Activated T-helper 1 cell treated with Interleukin-2 at 50 U/mL for 16 hours (primary cell): Measurements from ENCODE around the gene HS6ST1.

Source experiments
- DNase-seq: peaks from one replicate; pipeline ENCODE4 v3.0.0-alpha.2; 2020; ENCODE audit warnings: low read depth

HS6ST1 gene

GRCh38 chr2:128310094-128310716 is 8.5 kb downstream of the HS6ST1 start:
- no peak for DNase-seq

DNA sequence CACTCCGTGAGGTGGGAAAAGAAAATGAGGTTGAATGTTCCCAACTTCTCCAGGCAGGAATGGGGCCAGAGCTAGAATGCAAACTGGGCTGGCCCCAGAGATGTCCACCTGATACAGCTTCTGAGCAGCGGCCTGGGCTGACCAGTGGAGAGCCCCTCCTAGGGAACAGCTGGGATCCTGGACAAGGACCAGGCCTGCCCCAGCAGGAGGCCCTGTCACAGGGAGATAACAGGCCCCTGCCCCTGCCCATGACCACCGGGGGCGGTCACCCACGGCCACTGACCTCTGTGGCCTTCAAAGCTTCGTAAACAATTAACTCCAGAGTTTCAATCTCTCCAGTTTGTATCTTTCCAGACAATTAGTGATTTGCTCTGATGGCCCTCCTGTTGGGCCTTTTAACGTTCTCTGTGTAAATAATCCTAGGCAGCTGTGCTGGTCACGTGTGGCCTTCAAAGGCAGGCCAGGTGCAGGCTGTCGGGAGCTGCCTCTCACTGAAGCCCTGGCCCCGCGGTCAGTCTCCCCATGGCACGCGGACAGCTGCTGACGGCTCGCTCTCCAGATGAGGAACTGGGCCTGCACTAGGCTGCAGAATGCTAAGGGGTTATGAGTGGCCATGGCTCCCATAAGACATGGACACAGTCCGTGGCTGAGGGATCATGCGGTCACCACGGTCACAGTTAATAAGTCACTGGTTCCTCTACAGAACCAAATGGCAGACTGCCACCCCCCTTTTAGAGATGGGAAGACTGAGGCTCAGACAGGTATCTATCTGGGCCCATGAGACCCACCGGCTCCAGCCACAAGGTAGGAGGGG is 9.2 kb downstream of the HS6ST1 start:
- no peak for DNase-seq

DNA sequence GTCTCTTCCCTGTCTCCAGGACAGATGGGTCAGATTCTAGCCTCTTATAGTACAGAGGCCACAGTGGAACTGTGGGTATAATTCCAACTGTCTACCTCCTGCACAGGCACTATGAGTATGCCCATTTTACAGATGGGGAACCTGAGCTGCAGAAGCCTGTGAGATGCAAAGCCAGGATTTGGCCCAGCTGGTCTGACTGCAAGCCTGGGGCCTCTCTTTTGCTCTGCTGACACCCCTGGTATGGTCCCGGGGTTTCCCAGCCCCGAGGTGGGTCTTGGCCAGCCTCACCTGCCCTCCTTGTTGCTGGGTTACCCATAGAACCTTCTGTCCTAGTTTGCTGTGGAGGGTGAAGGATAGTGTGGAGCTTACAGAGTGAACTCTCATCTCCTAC is 9.8 kb downstream of the HS6ST1 start:
- no peak for DNase-seq

- no peak for DNase-seq
These were observed 10.4 kb downstream of the HS6ST1 start for GRCh38 chr2:128308284-128308731.

DNA sequence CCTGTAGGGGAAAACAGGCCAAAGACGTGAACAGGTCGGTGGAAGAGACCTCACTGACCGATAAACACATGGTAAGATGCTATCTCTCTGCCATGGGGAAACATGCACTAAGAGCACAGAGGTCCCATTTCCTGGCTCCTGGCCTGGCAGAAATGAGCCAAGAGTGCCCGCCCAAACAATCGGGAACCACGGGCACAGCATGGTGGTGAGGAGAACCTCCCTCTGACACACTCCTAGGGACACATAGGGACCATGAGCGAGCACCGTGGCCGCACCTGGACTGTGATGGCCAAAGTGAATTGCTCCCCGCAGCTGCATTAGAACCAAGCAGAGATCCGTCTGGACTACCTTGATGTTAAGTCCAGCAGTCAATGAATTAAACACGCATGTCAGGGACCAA is 11.1 kb downstream of the HS6ST1 start:
- DNase-seq, result no peak

GRCh38 chr2:128306931-128307460 is 11.7 kb downstream of the HS6ST1 start:
- no peak for DNase-seq

DNA sequence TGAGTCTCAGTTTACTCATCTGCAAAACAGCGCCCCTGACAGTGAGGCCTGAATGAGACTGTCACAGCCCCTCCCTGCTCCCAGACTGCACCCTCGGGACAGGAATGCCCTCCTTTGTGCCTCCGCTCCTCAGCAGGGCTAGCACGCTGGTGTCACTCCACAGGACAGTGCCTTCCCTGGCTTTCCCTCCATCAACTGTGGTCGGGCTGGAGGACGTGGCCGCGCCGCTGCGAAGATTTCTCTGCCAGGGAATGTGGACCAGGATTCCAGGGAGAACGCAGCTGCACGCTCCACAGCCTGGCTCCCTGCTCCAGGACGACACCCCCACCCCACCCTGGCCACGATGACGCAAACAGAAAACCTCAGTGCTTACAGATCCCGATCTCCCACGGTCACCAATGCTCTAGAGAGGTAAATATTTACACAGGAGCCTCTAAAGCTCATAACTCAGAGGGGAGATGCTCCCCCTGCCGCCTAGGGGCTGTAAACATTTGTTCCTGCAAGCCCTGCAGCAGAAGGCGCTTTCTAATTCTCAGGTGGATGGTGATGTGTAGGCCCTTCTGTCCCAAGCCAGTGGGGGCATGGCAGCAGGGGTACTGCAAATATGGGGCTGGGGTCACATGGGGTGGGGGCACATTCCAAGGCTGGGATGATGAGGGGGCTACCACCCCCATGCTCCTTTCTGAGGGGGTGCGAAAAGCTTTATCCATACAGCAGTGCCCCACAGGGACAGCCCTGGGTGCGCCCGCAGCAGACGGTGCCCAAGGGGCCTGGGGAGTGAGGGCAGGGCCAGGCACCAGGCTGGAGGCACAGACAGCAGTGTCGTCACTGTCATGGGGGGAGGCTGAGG is 12.4 kb downstream of the HS6ST1 start:
- DNase-seq, result no peak

DNA sequence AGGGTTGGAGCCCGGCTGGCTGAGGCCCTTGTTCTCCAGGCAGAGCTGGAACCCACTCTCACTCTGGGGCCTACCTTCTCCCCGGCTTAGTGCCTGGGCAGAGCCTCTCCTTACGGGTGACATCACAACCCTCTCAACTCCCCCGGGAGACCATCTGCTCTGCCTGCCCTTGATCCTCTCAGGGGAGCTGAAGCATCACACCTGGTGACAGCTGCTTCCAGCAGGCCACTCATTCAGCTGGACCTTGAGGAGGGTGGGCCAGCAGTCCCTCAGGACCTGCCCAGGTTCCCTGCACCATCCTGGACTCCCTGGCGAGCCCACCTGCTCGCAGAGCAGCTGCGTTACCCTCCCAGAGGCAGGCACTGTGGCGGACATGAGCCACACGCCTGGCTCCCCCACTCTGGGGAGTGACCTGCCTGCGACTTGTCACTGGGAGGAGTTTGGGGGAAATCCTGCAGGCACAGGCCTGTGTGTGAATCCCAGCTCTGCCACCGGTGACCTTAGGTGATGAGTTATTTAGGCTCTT is 13.1 kb downstream of the HS6ST1 start:
- no peak for DNase-seq

DNA sequence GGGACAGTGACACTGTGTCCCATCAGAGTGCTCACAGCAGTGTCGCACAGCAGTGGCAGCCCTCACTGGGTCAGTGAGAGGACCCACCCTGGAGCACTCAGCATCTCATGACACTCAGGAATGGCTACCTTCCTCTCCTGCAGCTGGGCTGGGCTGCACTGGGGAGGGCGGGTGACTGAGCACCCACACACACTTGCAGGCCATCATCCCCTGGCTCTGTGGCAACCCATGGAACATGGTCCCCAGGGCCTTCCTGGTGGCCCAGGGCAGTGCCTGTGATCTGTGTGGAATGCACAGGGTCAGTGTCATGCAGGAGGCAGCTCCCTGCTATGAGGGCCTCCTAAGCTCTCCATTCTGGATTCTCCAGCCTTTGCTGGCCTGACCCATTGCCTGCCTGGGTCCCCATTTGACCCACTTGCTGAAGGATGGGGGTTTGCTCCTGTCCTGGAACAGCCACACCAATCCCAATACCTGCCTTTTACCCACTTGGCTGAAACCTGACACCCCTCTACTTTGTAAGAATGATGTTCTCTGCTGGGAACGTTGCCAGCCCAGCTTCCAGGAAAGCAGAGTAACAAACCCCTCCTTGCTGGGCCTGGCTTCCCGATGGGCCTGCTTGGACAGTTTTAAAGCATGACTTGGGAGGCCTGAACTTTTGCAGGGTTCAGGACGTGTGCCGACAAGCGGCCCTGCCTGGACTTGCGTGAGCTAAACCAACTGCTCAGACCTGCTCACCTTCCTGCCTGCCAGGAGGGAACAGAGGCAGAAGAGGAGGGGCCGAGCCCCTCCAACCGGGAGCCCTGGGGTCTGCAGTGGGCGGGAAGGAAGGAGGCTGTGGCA is 13.7 kb downstream of the HS6ST1 start:
- no peak for DNase-seq

DNA sequence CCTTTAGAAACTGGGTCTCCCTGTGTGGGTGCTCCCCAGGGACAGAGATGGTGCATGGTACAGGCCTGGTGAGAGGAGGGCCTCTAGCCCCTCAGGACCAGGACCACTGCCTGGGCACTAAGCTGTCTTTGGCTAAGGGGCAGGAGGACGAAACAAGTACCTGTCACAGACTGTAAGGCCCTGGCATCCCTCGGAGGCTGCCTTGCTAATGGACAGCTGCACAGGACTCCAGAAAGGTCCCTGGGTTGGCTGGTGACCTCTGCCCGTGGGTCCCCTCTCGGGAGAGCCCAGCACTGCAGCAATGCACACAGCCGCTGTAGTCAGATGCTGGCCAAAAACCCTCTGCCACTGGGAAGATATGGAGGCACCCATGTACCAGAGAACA is 14.3 kb downstream of the HS6ST1 start:
- no peak for DNase-seq

GRCh38 chr2:128303911-128304310 is 14.8 kb downstream of the HS6ST1 start:
- no peak for DNase-seq

GRCh38 chr2:128303095-128303791 is 15.4 kb downstream of the HS6ST1 start:
- no peak for DNase-seq

GRCh38 chr2:128302744-128303067 is 16.0 kb downstream of the HS6ST1 start:
- DNase-seq, result no peak

GRCh38 chr2:128302011-128302743 is 16.5 kb downstream of the HS6ST1 start:
- no peak for DNase-seq

- DNase-seq, result no peak
These were observed 17.1 kb downstream of the HS6ST1 start for GRCh38 chr2:128301501-128301966.

DNA sequence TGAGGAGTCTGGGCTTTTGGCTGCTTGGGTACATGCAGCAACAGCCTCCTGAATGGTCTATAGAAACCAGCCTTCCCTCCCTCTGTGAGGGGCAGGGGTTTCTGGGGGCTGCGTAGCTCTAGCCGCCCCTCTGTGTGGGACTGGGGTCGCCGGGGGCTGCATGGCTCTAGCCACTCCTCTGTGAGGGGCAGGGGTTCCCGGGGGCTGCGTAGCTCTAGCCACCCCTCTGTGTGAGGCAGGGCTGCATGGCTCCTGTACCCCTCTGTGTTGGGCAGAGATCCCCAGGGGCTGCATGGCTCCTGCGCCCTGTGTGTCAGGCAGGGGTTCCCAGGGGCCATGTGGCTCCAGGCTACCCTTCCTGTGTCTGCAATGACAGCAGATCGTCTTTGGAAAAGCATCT is 17.6 kb downstream of the HS6ST1 start:
- no peak for DNase-seq

GRCh38 chr2:128300151-128301020 is 18.3 kb downstream of the HS6ST1 start:
- no peak for DNase-seq

DNA sequence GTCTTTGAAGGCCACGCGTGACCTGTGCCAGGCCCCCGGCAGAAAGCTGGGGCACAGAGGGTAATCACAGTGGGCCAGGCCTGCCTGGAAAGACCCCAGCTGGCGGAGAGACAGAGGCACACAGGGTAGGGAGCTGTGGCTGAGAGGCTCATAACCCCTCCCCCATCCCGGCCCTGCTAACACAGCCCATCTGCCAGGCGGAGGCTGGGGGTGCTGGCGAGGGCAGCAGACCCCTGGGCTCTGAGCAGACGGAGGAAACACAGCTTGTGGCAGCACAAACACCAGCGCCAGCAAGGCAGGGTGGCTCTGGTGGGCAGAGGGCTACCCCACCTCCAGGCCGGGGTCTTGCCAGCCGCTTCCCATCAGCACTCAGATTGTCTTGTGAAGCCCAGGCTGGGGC is 19.0 kb downstream of the HS6ST1 start:
- DNase-seq, result no peak
